GM12878 (cell line): ENCODE data around the gene SUB1. TPM values are rescaled to one million over a fixed set of nuclear protein-coding genes. Genes with fewer than 3 reads are reported as not detected.

Experiments
- ATAC-seq: fragments of 200-7000 bp; cut with Tn5 transposase; 3 replicates; pipeline ENCODE4 v1.9.1; 2020; ENCODE audit warnings: mild to moderate bottlenecking, moderate library complexity
- Bru-seq: library from RNA; stranded (reverse); fragments of 400-500 nt; gene quantifications from one replicate; lab custom pipeline; 2021; lab: Mats Ljungman, UMichigan
- BruChase-seq, 2 experiments: library from RNA; stranded (reverse); fragments of 400-500 nt; gene quantifications; one replicate each; lab custom pipeline; 2021; lab: Mats Ljungman, UMichigan
- BruUV-seq: library from RNA; stranded (reverse); fragments of 400-500 nt; replicated peaks from 2 replicates; lab custom pipeline; 2021; lab: Mats Ljungman, UMichigan
- CTCF ChIA-PET: fragments of 300-600 bp; sonication (Branson Sonifier 250); formaldehyde crosslinking; extraction: SDS; loops from one replicate; lab custom pipeline; 2021; ENCODE audit warnings: inconsistent platforms; lab: Yijun Ruan, JAX
- POLR2A ChIA-PET: fragments of 350-600 bp; formaldehyde crosslinking; extraction: SDS; loops from one replicate; lab custom pipeline; 2021; ENCODE audit warnings: inconsistent platforms; lab: Charles Lee
- RAD21 ChIA-PET: fragments of 300-600 bp; sonication (Branson Sonifier 250); formaldehyde crosslinking; loops from one replicate; lab custom pipeline; 2023; ENCODE audit warnings: antibody characterized with exemption; ENCODE audit not compliant: unreplicated experiment; lab: Charles Lee
- SMC1A ChIA-PET: fragments of 300-600 bp; sonication (Branson Sonifier 250); formaldehyde crosslinking; loops from one replicate; lab custom pipeline; 2023; ENCODE audit not compliant: unreplicated experiment, uncharacterized antibody; lab: Charles Lee
- DNase-seq: peaks from one replicate; pipeline ENCODE4 v3.0.0-alpha.2; 2011; ENCODE audit warnings: low read depth, low spot score
- FAIRE-seq: peaks from 3 replicates; lab custom pipeline; 2011; peaks lifted over from hg19 to GRCh38; lab: Jason Lieb, UNC
- H2AFZ ChIP-seq: 2 replicates; pipeline ENCODE4 v1.6.0; 2011; ENCODE audit warnings: low read depth, low read length, control low read depth; ENCODE audit not compliant: control insufficient read depth
- H3K27ac ChIP-seq: 2 replicates; pipeline ENCODE4 v1.5.1; 2011; ENCODE audit warnings: control low read depth; ENCODE audit not compliant: control insufficient read depth, insufficient read depth
- H3K27me3 ChIP-seq, 2 experiments: replicated peaks in 1 of 2; 2 replicates each; pipeline versions ENCODE4 v1.6.0 to v1.6.1; 2011; ENCODE audit warnings: low read length in 1 of 2; ENCODE audit not compliant: control insufficient read depth in 2 of 2, insufficient read depth in 2 of 2
- H3K36me3 ChIP-seq, 2 experiments: 2 replicates each; pipeline ENCODE4 v1.5.1; 2011; ENCODE audit warnings: low read length in 1 of 2; ENCODE audit not compliant: control insufficient read depth in 2 of 2, insufficient read depth in 2 of 2
- H3K4me1 ChIP-seq: 2 replicates; pipeline ENCODE4 v1.6.1; 2011; ENCODE audit warnings: mild to moderate bottlenecking, low read length, moderate library complexity, mixed read lengths; ENCODE audit not compliant: control insufficient read depth, insufficient read depth
- H3K4me2 ChIP-seq: 2 replicates; pipeline ENCODE4 v1.6.0; 2011; ENCODE audit warnings: control low read depth; ENCODE audit not compliant: control insufficient read depth, insufficient read depth
- H3K4me3 ChIP-seq: fragments of 200-600 bp; sonication (generic); 2 replicates; pipeline ENCODE4 v1.5.1; 2016
- H3K79me2 ChIP-seq: 2 replicates; pipeline ENCODE4 v1.6.0; 2011; ENCODE audit warnings: low read length; ENCODE audit not compliant: control insufficient read depth, insufficient read depth
- H3K9ac ChIP-seq: 2 replicates; pipeline ENCODE4 v1.8.0; 2011; ENCODE audit warnings: low read length, control low read depth, mixed read lengths; ENCODE audit not compliant: control insufficient read depth, insufficient read depth
- H3K9me3 ChIP-seq: replicated peaks from 3 replicates; pipeline ENCODE4 v1.5.1; 2011; ENCODE audit warnings: mild to moderate bottlenecking, low read length; ENCODE audit not compliant: control insufficient read depth, insufficient read depth
- H4K20me1 ChIP-seq: 2 replicates; pipeline ENCODE4 v1.6.0; 2011; ENCODE audit not compliant: control insufficient read depth, insufficient read depth
- BACH1 ChIP-seq: fragments of 450-650 bp; IDR thresholded peaks from 2 replicates; pipeline ENCODE4 v1.6.1; 2017; ENCODE audit warnings: mild to moderate bottlenecking, borderline replicate concordance
- BCL11A ChIP-seq: IDR thresholded peaks from 2 replicates; pipeline ENCODE4 v1.6.1; 2011; ENCODE audit warnings: low read depth, low read length
- CREM ChIP-seq: IDR thresholded peaks from 2 replicates; pipeline ENCODE4 v1.6.1; 2014; ENCODE audit warnings: antibody characterized with exemption, low read depth
- EP300 ChIP-seq, 2 experiments: fragments of 150-350 bp in 1 of 2; IDR thresholded peaks; 2 replicates each; pipeline ENCODE4 v1.6.1; 2011 to 2012; ENCODE audit warnings: low read depth in 2 of 2, low read length in 2 of 2, borderline replicate concordance in 1 of 2, improper control_type of control experiment in 1 of 2, inconsistent platforms in 1 of 2; ENCODE audit not compliant: control insufficient read depth in 1 of 2
- KAT2A ChIP-seq: conservative IDR thresholded peaks from 2 replicates; pipeline ENCODE4 v1.6.1; 2011; ENCODE audit warnings: low read depth, low read length; ENCODE audit not compliant: control insufficient read depth
- LARP7 ChIP-seq: fragments of 450-650 bp; IDR thresholded peaks from 2 replicates; pipeline ENCODE4 v1.6.1; 2017; ENCODE audit warnings: mild to moderate bottlenecking
- MEF2B ChIP-seq: fragments of 450-650 bp; IDR thresholded peaks from 2 replicates; pipeline ENCODE4 v1.6.1; 2018; ENCODE audit warnings: mild to moderate bottlenecking, moderate library complexity; ENCODE audit not compliant: partially characterized antibody, poor library complexity, severe bottlenecking
- MYC ChIP-seq: IDR thresholded peaks from 2 replicates; pipeline ENCODE4 v1.6.1; 2011; ENCODE audit warnings: mild to moderate bottlenecking, low read length, moderate library complexity, inconsistent platforms; ENCODE audit not compliant: insufficient read depth, insufficient replicate concordance, insufficient read length, severe bottlenecking
- NBN ChIP-seq: fragments of 450-650 bp; IDR thresholded peaks from 2 replicates; pipeline ENCODE4 v1.6.1; 2016
- RAD21 ChIP-seq: IDR thresholded peaks from 2 replicates; pipeline ENCODE4 v1.6.1; 2011; ENCODE audit warnings: mild to moderate bottlenecking, low read depth, low read length, moderate library complexity; ENCODE audit not compliant: insufficient read depth
- RELA ChIP-seq: fragments of 450-650 bp; IDR thresholded peaks from 2 replicates; pipeline ENCODE4 v1.8.0; 2014; ENCODE audit warnings: borderline replicate concordance; ENCODE audit not compliant: partially characterized antibody
- SMAD5 ChIP-seq: IDR thresholded peaks from 2 replicates; pipeline ENCODE4 v1.6.1; 2016; ENCODE audit warnings: antibody characterized with exemption, low read depth
- SREBF1 ChIP-seq: IDR thresholded peaks from 2 replicates; pipeline ENCODE4 v1.6.1; 2012; ENCODE audit warnings: mild to moderate bottlenecking, low read length
- TCF7 ChIP-seq: IDR thresholded peaks from 2 replicates; pipeline ENCODE4 v1.6.1; 2014; ENCODE audit warnings: antibody characterized with exemption, borderline replicate concordance
- USF1 ChIP-seq: IDR thresholded peaks from 2 replicates; pipeline ENCODE4 v1.6.1; 2011; ENCODE audit warnings: borderline replicate concordance, low read depth, mild to moderate bottlenecking, moderate library complexity, mixed read lengths, low read length; ENCODE audit not compliant: insufficient read depth; ENCODE audit errors: extremely low read length
- YY1 ChIP-seq: IDR thresholded peaks from 2 replicates; pipeline ENCODE4 v1.6.1; 2011; ENCODE audit warnings: low read depth, mild to moderate bottlenecking, low read length
- WGBS: methylation state at CpG from one replicate; pipeline ENCODE4 v1.1.6; 2016; ENCODE audit warnings: low lambda C conversion rate; ENCODE audit not compliant: insufficient replicate concordance, insufficient coverage; ENCODE audit errors: missing lambda C conversion rate; 5-methylcytosine and 5-hydroxymethylcytosine counted together
- in situ Hi-C: fragments of 300-500 bp; cut with MboI; formaldehyde crosslinking; loops from 9 replicates; pipeline ENCODE4 v1.14.3; 2018; ENCODE audit warnings: mixed read lengths
- intact Hi-C: fragments of 100-400 bp; cut with micrococcal nuclease; formaldehyde crosslinking; loops from one replicate; pipeline ENCODE4 v1.14.2; 2022; ENCODE audit not compliant: unreplicated experiment
- long read RNA-seq, 2 experiments: library from polyadenylated mRNA; unstranded; transcript quantifications; one replicate each; pipeline ENCODE4 v2.0.0, GENCODE V29; 2019 to 2020
- polyA minus RNA-seq, 3 experiments: library from RNA; depleted of rRNA, polyadenylated mRNA; stranded (reverse); fragments of >200 nt; gene quantifications; 2 replicates each; pipeline ENCODE4 v1.2.3, GENCODE V29; 2011
- polyA plus RNA-seq, 11 experiments: library from polyadenylated mRNA; depleted of rRNA in 4 of 11; unstranded in 6 of 11; stranded (reverse) in 5 of 11; fragments of >200 nt; fragmentation: Nextera tagmentation in 4 of 11; fragmentation: Illumina TruSeq in 1 of 11; extraction: Ambion mirVana in 4 of 11; extraction: Trizol in 1 of 11; gene quantifications; 1 replicate in 1 of 11; 2 replicates in 10 of 11; pipeline versions ENCODE4 v1.2.1 to v1.2.3, GENCODE V29; 2011 to 2016; ENCODE audit warnings: inconsistent platforms in 2 of 11, missing spikeins in 2 of 11, low read depth in 1 of 11
- total RNA-seq, 4 experiments: library from RNA; depleted of rRNA in 3 of 4; stranded (reverse); fragments of >200 nt in 3 of 4; fragmentation: Illumina TruSeq in 1 of 4; extraction: Trizol in 1 of 4; gene quantifications; 2 replicates each; pipeline versions ENCODE4 v1.2.1 to v1.2.3, GENCODE V29; 2013 to 2021
- TF ChIP-seq, protein P1 (sequence below): IDR thresholded peaks from 2 replicates; pipeline ENCODE4 v1.6.1; 2012; ENCODE audit warnings: low read depth, low read length, improper control_type of control experiment

SUB1 gene
- total RNA-seq (2013; cell fraction: nucleolus; rRNA removed): 242 and 247 TPM in 2 replicates
- 468 and 620 TPM in 2 replicates for total RNA-seq (2014; rRNA removed)
- total RNA-seq (2014; rRNA removed; fragmentation: Illumina TruSeq; extraction: Trizol): 1,079 and 1,213 TPM in 2 replicates
- 790 and 824 TPM in 2 replicates for total RNA-seq (2021)
- 219 TPM for polyA plus RNA-seq (2011; ENCODE audit: low read depth)
- polyA plus RNA-seq (2011; rRNA removed): 1,077 and 2,276 TPM in 2 replicates
- polyA plus RNA-seq (2011; cell fraction: cytosol; rRNA removed): 139 and 199 TPM in 2 replicates
- polyA plus RNA-seq (2011; cell fraction: nucleus; rRNA removed): 177 and 416 TPM in 2 replicates
- polyA plus RNA-seq (2012): 596 and 637 TPM in 2 replicates
- polyA plus RNA-seq (2014; fragmentation: Illumina TruSeq; extraction: Trizol): 871 and 973 TPM in 2 replicates
- polyA plus RNA-seq (2014; fragmentation: Nextera tagmentation; extraction: Ambion mirVana): 1,000 to 10,000 TPM; 1,885 to 2,316 TPM
- polyA plus RNA-seq (2014; rRNA removed): 789 and 1,035 TPM in 2 replicates
- 1,000 to 10,000 TPM; 2,588 to 2,785 TPM for polyA plus RNA-seq (2016; fragmentation: Nextera tagmentation; extraction: Ambion mirVana)
- polyA minus RNA-seq (2011; rRNA and poly(A)+ RNA removed): 84.2 and 91.5 TPM in 2 replicates
- polyA minus RNA-seq (2011; cell fraction: cytosol; rRNA and poly(A)+ RNA removed): 42.5 and 72.6 TPM in 2 replicates
- 133 and 270 TPM in 2 replicates for polyA minus RNA-seq (2011; cell fraction: nucleus; rRNA and poly(A)+ RNA removed)
- percentile 97 among the genes with signal in this experiment for Bru-seq, nascent RNA
- BruChase-seq, experiment 1, labeled RNA remaining after a 6-hour chase: percentile 94 among the genes with signal in this experiment
- BruChase-seq, experiment 2, labeled RNA remaining after a 2-hour chase: percentile 92 among the genes with signal in this experiment
- long read RNA-seq, experiment 1, transcript SUB1-201 (5 exons, 3,507 nt): major isoform, 708 of 773 reads
- long read RNA-seq, experiment 1, transcript SUB1-211 (6 exons, 684 nt): minor isoform, 7 of 773 reads
- long read RNA-seq, experiment 1, partial matches to known transcripts: 33 of 773 reads
- long read RNA-seq, experiment 1, other reads (novel, unspliced or antisense): 22 of 773 reads
- long read RNA-seq, experiment 2, full-length matches to known transcripts: 2,494 of 2,677 reads
- long read RNA-seq, experiment 2, partial matches to known transcripts: 79 of 2,677 reads
- long read RNA-seq, experiment 2, other reads (novel, unspliced or antisense): 104 of 2,677 reads

DNA sequence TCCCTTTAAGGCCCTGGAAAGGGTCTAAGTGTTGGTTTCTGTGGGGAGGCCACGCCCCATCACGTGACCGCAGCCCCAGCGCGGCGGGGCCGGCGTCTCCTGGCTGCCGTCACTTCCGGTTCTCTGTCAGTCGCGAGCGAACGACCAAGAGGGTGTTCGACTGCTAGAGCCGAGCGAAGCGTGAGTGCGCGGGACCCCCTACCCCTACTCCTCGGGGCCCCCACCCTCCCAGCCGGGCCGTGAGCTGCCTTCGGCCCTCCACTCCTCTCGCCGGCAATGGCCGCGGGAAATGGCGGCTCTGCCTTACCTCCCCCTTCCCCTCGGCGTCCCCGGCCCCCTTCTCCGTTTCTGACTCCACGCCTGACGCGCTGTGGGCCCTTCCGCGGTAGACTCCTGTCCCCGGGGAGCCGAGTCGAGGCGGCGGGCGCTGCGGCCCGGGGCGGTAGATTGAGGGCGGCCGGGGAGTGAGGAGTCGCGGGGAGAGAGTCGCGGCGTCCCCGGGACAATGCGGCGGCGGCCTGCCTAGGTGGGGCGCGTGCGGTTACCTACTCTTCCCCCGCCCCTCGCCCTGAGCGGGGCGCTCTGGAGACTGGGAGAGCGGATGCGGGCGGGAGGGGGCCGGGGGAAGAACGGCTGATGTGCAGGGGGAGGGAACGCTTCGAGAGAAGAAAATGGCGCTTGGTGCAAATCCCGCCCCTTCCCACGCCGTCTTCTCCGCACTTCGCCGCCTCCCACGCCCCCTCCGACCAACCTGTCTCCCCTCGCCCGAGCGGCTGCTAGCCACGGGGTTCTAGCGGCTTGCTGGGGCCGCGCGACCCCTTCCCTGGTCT is at the start of gene SUB1:
Gene SUB1 (plus strand): TSS at position 112 of the 830 bp plus-strand sequence. CDS start 2,956 bp downstream, outside the sequence.
- BruUV-seq: no TSS peak
- under 1% methylated on average over 39 of the region's 89 CpGs for WGBS
- Histone ChIP-seq H3K79me2 (peaks cover 62% of the 10 kb centered on the region), H3K27ac (peak within 1 kb of the TSS; percentile 79), H3K36me3 (peaks cover 4 to 22% of the 10 kb centered on the region in 2 experiments), H3K9ac (peak within 1 kb of the TSS; percentile 95), H4K20me1 (no peaks in the 10 kb centered on the region), H3K9me3 (no peaks in the 10 kb centered on the region), H3K27me3 (no peaks in the 10 kb centered on the region), H2AFZ (no peak within 1 kb of the TSS), H3K4me1 (peaks cover 42% of the 10 kb centered on the region), H3K4me2 (peak within 1 kb of the TSS; percentile 79), H3K4me3 (peak within 1 kb of the TSS; percentile 81)
- peak; percentile 62 for DNase-seq
- FAIRE-seq: no peak
- ChIA-PET CTCF (interaction anchor here (0.7 to 5.2 kb wide), 13 partner anchors 9 to 96 kb away, joined by 3 to 44 read pairs (median 7); no protein-coding TSS in a partner anchor), RAD21 (interaction anchor here (1.0 to 9.1 kb wide), 7 partner anchors 12 to 96 kb away, joined by 3 to 355 read pairs (median 35); no protein-coding TSS in a partner anchor), POLR2A (interaction anchor here (0.8 to 4.2 kb wide), 15 partner anchors 12 to 343 kb away, joined by 3 to 68 read pairs (median 5); no protein-coding TSS in a partner anchor), SMC1A (interaction anchor here (0.7 to 18.4 kb wide), 21 partner anchors 8 to 353 kb away, joined by 3 to 505 read pairs (median 5); no protein-coding TSS in a partner anchor)
- in situ Hi-C loops: no loop called here
- peak; percentile 66 for ATAC-seq
- intact Hi-C loops: loop anchor here (1.0 kb wide), 2 partner anchors 43 to 53 kb away; no protein-coding TSS in a partner anchor
- TF ChIP-seq BACH1: peak; percentile 59; the same call in 1 of the 2 replicates
- peak; percentile 98 for TF ChIP-seq USF1
- peak; percentile 69 for TF ChIP-seq LARP7
- no peak for TF ChIP-seq SREBF1
- TF ChIP-seq SMAD5: peak; percentile 81
- TF ChIP-seq, protein P1, sequence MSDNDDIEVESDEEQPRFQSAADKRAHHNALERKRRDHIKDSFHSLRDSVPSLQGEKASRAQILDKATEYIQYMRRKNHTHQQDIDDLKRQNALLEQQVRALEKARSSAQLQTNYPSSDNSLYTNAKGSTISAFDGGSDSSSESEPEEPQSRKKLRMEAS: peak; percentile 95
- TF ChIP-seq CREM: peak; percentile 91
- TF ChIP-seq BCL11A: no peak
- peak; percentile 93 for TF ChIP-seq YY1
- no peak for TF ChIP-seq MYC
- peak; percentile 71 for TF ChIP-seq MEF2B
- TF ChIP-seq TCF7: no peak
- peak; percentile 27; the same call in 1 of the 2 replicates for TF ChIP-seq NBN
- peak; percentile 6; the same call in 1 of the 2 replicates for TF ChIP-seq RAD21
- peak; percentile 46 to 47; a peak in 1 of 4 replicates for TF ChIP-seq EP300 (IDR thresholded peaks at IDR 0.05; ENCODE audit: borderline replicate concordance in 1 of 2, control insufficient read depth in 1 of 2, low read depth in 2 of 2, low read length in 2 of 2)
- peak; percentile 76 for TF ChIP-seq RELA
- no peak for TF ChIP-seq KAT2A
